Calu3 (cell line): ENCODE data around the gene BCOR. TPM values are rescaled to one million over a fixed set of nuclear protein-coding genes. Genes with fewer than 3 reads are reported as not detected.

ENCODE experiments used
- BruUV-seq: library from RNA; stranded (reverse); fragments of 400-500 nt; replicated peaks from 2 replicates; lab custom pipeline; 2021; lab: Mats Ljungman, UMichigan
- CTCF ChIA-PET: fragments of 300-600 bp; sonication (Branson Sonifier 250); formaldehyde crosslinking; loops from one replicate; lab custom pipeline; 2022; ENCODE audit warnings: antibody characterized with exemption; lab: Charles Lee
- DNase-seq: peaks from one replicate; pipeline ENCODE4 v3.0.0; 2022
- H3K27ac Mint-ChIP-seq: one replicate; pipeline ENCODE4 v1.8.0; 2022; ENCODE audit warnings: mixed read lengths; ENCODE audit not compliant: unreplicated experiment
- H3K27me3 Mint-ChIP-seq: one replicate; pipeline ENCODE4 v1.8.0; 2022; ENCODE audit warnings: mixed read lengths; ENCODE audit not compliant: unreplicated experiment
- H3K36me3 Mint-ChIP-seq: one replicate; pipeline ENCODE4 v1.8.0; 2022; ENCODE audit warnings: mild to moderate bottlenecking, moderate library complexity, mixed read lengths; ENCODE audit not compliant: insufficient read depth, unreplicated experiment
- H3K4me1 Mint-ChIP-seq: one replicate; pipeline ENCODE4 v1.8.0; 2022; ENCODE audit warnings: mild to moderate bottlenecking, low read depth, mixed read lengths; ENCODE audit not compliant: unreplicated experiment
- H3K4me3 Mint-ChIP-seq: one replicate; pipeline ENCODE4 v1.8.0; 2022; ENCODE audit warnings: mild to moderate bottlenecking, low read depth, moderate library complexity, mixed read lengths; ENCODE audit not compliant: unreplicated experiment
- H3K9me3 Mint-ChIP-seq: one replicate; pipeline ENCODE4 v1.8.0; 2022; ENCODE audit warnings: low read depth, mixed read lengths; ENCODE audit not compliant: unreplicated experiment
- CTCF ChIP-seq: fragments of 200-600 bp; IDR thresholded peaks from one replicate; pipeline ENCODE4 v1.8.0; 2022; ENCODE audit warnings: antibody characterized with exemption; ENCODE audit not compliant: unreplicated experiment
- intact Hi-C: fragments of 100-400 bp; cut with micrococcal nuclease; formaldehyde crosslinking; loops from one replicate; pipeline ENCODE4 v1.10.0; 2022; ENCODE audit not compliant: unreplicated experiment
- total RNA-seq: library from RNA; stranded (reverse); gene quantifications from 2 replicates; pipeline ENCODE4 v1.2.3, GENCODE V29; 2022

Gene BCOR
- total RNA-seq, 1 experiment from 2014 or later = 21.1 TPM

- Mint-ChIP-seq H3K9me3 (no peaks in the 10 kb centered on the region), H3K4me1 (peaks cover 17% of the 10 kb centered on the region), H3K27ac (no peak overlapping the region), H3K27me3 (no peaks in the 10 kb centered on the region), H3K4me3 (no peak overlapping the region), H3K36me3 (peaks cover 13% of the 10 kb centered on the region)
- DNase-seq = no peak
- no peak for TF ChIP-seq CTCF
- CTCF ChIA-PET = interaction anchor here (0.7 kb wide), 1 partner anchor 116 kb away, joined by 3 read pairs; no protein-coding TSS in a partner anchor
- BruUV-seq = no TSS peak
- intact Hi-C loops = no loop called here
Measured at GRCh38 chrX:40112996-40113395, 15.2 kb upstream of the BCOR start.

DNA sequence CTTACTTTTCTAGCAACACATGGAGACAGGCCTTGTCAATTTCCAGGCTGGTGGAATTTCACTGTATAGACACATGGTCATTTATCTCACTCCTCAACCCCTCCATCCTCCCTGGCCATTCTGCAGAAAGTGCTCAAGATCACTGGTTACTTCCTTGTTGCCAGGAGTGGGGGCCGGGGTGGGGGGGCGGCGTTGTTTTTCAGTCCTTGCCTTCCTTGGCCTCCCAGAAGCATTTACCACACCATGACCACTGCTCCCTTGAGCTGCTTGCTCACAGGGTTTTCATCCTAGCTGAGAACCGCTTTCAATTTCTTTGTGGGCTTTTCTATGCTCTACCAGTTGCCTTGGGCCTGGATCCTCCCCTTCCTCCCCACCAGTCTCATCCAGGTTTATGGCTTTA lies 14.1 kb upstream of the BCOR start:
- Mint-ChIP-seq H3K36me3 (peaks cover 21% of the 10 kb centered on the region), H3K27ac (no peak overlapping the region), H3K4me1 (peaks cover 17% of the 10 kb centered on the region), H3K4me3 (no peak overlapping the region), H3K27me3 (no peaks in the 10 kb centered on the region), H3K9me3 (no peaks in the 10 kb centered on the region)
- CTCF ChIA-PET = no interaction called here
- intact Hi-C loops = no loop called here
- TF ChIP-seq CTCF = no peak
- no peak for DNase-seq
- no TSS peak for BruUV-seq

DNA sequence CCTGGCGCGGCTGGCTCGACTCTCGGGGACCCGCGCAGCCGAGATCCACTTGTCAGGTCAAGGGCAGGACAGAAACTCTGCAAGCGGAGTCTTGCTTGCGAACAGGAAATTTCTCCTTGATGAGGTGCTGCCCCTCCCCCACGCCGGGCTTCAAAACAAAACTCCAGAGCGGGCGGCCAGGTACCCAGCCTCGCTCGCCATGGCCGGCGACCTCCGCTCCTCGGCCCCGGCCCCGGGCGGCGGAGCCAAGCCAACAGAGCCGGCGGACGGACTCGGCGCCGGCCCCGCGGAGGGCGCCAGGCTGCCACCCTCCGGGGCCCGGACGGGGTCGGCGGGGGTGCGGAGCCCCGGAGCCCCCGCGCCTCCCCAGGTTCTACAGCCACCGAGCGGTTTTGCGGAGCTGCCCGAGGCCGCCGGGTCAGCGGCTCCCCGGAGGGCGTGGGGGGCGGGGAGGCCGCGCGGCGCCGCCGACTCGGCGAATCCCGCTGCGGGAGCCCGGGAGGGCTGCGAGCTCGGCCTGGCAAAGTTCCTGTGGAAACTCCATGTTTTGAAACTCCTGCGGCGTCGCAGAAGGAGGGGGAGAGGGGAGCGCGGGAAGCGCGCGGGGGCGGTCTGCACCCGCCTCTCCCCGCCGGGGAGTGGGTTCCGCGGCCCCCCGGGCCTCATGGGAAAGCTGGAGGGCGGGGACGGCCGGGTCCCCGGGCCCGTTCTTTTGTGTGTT lies 11.7 kb upstream of the BCOR start:
- no peak overlapping the region for H3K27ac Mint-ChIP-seq
- H3K9me3 Mint-ChIP-seq = no peaks in the 10 kb centered on the region
- peak overlapping the region; percentile 73 for H3K4me3 Mint-ChIP-seq
- peaks cover 17% of the 10 kb centered on the region for H3K4me1 Mint-ChIP-seq
- CTCF ChIA-PET = interaction anchor here (0.7 to 1.0 kb wide), 3 partner anchors 12 to 922 kb away, joined by 3 to 4 read pairs (median 3); partner anchors contain the start of gene BCOR
- DNase-seq = peak; percentile 73
- no peaks in the 10 kb centered on the region for H3K27me3 Mint-ChIP-seq
- no peak for TF ChIP-seq CTCF
- intact Hi-C loops = loop anchor here (10.0 kb wide), 1 partner anchor 45 kb away; no protein-coding TSS in a partner anchor
- BruUV-seq = no TSS peak
- H3K36me3 Mint-ChIP-seq = peaks cover 39% of the 10 kb centered on the region

DNA sequence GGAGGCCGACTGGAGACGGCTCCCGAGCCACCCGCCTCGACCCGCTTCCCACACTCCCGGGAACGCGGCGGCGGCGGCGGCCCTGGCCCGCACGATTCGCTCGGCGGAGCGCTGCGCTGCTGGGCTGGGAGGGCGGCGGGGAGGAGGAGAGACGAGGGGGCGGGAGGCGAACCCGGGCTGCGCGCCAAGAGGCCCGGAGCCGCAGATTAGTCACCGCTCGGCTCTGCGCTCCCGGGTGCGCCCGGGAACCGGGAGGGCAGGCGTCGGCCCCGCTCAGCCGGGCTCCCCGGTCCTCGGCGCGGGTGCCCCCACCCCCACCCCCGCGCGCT lies 11.2 kb upstream of the BCOR start:
- no TSS peak for BruUV-seq
- Mint-ChIP-seq H3K27me3 (no peaks in the 10 kb centered on the region), H3K27ac (peak overlapping the region; percentile 73), H3K4me1 (peaks cover 17% of the 10 kb centered on the region), H3K9me3 (no peaks in the 10 kb centered on the region), H3K4me3 (peak overlapping the region; percentile 73), H3K36me3 (peaks cover 40% of the 10 kb centered on the region)
- CTCF ChIA-PET = no interaction called here
- TF ChIP-seq CTCF = no peak
- DNase-seq = peak; percentile 84
- intact Hi-C loops = loop anchor here (10.0 kb wide), 1 partner anchor 46 kb away; no protein-coding TSS in a partner anchor
